Measurements from ENCODE around the gene BABAM2.

GRCh38 chr2:28085201-28085600 is 194.7 kb downstream of the BABAM2 start:
- TF ChIP-seq EZH2 (IDR thresholded peaks at IDR 0.05; ENCODE audit: borderline replicate concordance, low read length) = no peak
- TF ChIP-seq, protein P1, sequence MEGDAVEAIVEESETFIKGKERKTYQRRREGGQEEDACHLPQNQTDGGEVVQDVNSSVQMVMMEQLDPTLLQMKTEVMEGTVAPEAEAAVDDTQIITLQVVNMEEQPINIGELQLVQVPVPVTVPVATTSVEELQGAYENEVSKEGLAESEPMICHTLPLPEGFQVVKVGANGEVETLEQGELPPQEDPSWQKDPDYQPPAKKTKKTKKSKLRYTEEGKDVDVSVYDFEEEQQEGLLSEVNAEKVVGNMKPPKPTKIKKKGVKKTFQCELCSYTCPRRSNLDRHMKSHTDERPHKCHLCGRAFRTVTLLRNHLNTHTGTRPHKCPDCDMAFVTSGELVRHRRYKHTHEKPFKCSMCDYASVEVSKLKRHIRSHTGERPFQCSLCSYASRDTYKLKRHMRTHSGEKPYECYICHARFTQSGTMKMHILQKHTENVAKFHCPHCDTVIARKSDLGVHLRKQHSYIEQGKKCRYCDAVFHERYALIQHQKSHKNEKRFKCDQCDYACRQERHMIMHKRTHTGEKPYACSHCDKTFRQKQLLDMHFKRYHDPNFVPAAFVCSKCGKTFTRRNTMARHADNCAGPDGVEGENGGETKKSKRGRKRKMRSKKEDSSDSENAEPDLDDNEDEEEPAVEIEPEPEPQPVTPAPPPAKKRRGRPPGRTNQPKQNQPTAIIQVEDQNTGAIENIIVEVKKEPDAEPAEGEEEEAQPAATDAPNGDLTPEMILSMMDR (conservative IDR thresholded peaks at IDR 0.05 in 1 of 2, IDR thresholded peaks at IDR 0.05 in 1 of 2; ENCODE audit: extremely low read depth in 1 of 2, insufficient read depth in 1 of 2, low read depth in 1 of 2, low read length in 2 of 2) = no peak

Data from mammary epithelial cell (primary cell).